Left renal pelvis (tissue), 4 donors: ENCODE measurements around the gene ZNF219. TPM values are rescaled to one million over a fixed set of nuclear protein-coding genes. Genes with fewer than 3 reads are reported as not detected.

Source experiments
- DNase-seq, 4 donors: peaks; one replicate each; pipeline ENCODE4 v3.0.0-alpha.2; 2013; ENCODE audit warnings: low read depth in 4 of 4, low spot score in 3 of 4
- polyA plus RNA-seq, 4 donors: library from polyadenylated mRNA; unstranded; fragments of 120-200 nt; gene quantifications; one replicate each; pipeline ENCODE4 v1.2.1, GENCODE V29; 2013; ENCODE audit not compliant: insufficient read length in 4 of 4

The ZNF219 gene
- polyA plus RNA-seq: 10 to 100 TPM; 15.8 to 38.4 (median 22.6) TPM

DNA sequence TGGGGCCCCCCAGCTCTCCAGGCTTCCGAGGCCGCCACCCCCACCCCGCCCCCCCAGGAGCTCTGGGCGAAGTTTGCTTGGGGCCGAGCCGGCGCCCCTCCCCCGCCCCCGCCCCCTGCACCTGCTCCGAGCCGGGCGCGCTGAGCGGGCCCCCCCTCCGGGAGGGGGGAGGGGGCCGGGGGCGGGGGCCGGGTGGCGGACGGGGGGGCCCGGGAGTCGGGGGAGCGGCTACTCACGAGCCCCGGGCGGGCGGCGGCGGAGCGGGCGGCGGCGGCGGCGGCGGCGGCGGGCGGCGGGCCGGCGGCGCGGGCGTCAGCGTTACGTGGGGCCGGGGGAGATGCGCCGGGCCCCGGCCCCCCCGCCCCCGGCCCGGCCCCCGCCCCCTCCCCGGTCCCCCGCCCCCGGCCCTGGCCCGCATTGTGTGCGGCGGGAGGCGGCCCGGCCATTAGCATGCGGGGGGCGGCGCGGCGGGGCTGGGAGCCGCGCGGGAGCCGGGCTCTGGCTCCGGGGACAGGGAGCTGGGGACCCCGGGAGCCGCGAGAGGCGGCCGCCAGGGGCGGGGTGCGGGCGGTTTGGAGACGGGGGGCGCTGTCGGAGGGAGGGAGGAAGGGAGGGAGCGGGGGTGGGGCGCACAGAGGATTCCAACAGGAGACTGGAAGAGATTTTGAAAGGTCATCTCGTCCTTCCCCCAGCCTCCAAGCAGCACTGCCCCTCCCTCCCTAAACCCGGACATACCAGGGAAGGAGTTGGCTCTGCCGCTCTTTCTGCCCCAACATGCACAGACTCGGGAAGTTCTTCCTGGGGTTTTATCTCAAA lies at the start of gene ZNF219:
ZNF219 (minus strand) TSS at position 580 of the 816 bp plus-strand sequence. CDS start 5,064 bp downstream, outside the sequence.
- no peak for DNase-seq

DNA sequence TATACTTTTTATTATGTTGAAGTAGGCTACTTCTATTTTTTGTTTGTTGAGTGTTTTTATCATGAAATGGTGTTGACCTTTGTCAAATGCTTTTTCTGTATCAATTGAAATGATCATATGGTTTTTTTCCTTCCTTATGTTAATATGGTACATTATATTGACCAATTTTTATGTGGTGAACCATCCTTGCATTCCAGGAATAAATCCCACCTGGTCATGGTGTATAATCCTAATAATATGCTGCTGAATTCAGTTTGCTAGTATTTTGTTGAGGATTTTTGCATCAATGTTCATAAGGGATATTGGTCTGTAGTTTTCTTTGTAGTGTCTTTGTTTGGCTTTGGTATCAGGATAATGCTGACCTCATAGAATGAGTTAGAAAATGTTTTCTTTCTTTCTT lies 47.0 kb upstream of the ZNF219 start:
- DNase-seq: no peak

DNA sequence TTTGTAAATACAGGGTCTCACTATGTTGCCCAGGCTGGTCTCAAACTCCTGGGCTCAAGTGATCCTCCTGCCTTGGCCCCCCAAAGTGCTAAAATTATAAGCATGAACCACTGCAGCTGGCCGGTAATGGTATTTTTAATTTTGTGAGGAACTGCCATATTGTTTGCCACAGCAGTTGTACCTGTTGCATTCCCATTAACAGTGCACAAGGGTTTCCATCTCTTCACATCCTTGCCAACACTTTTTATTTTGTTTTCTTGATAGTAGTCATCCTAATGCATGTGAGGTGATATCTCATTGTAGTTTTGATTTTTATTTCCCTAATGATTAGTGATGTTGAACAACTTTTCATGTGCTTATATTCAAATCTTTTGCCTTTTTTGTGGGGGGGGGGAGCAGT lies 43.9 kb upstream of the ZNF219 start:
- no peak for DNase-seq

DNA sequence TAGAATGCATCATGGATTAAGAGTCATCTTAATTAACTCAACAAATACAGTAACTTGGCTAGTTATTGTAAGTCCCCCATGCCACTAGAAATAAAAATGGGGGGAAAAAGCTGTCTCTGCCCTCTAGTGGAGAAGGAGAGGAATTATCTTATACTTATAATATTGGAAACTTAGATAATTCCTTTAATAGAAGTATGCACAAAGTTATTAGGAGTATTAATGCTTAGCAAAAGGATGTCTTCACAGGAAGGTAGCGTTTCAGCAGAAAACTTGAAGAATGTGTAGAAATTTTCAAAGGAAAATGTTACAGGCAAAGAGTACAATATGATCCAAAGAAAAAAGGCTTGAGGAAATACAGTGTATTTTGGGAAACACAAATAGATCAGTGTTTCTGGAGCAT lies 37.6 kb upstream of the ZNF219 start:
- DNase-seq: no peak

DNA sequence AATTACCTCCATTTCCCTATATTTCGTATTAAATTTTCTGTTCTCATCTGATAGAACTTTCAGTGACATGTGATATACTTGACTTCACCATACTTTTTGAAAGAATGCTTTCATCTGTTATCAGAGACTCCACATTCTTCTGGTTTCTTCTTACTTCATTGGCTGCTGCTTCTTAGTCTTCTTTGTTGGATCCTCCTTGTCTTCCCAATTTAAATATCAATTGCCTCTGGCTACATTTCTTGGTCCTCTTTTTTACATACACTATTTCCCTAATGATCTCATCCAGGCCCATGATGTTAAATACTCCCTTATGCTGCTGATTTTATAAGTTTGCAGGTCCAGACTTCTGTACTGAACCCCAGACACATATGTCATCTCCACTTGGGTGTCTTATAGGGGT lies 35.4 kb upstream of the ZNF219 start:
- DNase-seq: no peak

DNA sequence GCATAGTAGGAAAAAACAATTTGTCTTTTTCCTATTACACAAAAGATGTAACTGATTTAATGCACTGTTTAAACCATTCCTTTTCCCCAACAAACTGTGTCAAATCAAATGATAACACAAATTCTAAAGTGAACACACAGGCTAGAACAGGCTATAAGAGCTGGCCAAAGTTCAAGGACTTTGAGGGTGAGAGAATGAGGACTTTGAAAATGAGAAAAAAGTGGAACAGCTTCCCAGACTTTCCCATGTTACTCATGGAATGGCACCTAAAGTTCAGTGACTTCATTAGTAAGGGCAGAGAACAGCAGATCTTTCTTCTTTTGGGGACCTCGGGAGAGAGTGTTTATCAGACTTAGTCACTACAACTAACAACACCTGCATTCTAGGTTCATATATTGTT lies 25.0 kb upstream of the ZNF219 start:
- DNase-seq: no peak

DNA sequence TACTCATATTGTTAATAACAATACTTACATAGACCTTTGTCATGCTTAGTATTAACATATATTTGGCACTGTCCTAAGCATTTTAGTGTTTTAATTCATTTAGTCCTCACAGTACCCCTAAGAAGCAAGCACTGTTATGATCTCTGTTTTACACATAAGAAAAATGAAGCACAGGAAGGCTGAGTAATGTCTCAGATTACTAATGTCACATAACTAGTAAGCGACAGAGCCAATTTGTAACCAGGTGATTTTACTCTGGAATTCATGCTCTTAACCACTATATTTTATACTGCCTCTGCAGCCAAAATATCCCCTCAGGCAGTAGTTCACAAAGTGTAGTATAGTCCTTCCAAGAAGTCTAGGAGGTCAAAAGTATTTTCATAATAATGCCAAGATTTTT lies 22.7 kb upstream of the ZNF219 start:
- no peak for DNase-seq

DNA sequence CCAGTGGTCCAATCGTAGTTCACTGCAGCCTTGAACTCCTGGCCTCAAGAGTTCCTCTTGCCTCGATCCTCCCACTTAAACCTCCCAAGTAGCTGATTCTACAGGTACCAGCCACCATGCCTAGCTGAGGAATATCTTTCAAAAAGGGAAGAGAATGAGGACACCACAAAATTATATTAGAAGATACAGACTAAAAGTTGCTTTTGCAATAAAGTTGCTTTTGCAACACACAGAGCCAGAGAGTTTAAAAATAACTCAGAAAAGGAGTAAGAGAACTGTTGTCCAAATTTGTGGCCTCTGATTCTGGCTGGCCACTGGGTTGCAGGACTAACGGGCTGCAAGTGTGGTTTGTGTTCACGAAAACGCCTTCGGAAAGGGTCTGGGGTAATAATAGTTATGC lies 22.2 kb upstream of the ZNF219 start:
- DNase-seq: no peak

DNA sequence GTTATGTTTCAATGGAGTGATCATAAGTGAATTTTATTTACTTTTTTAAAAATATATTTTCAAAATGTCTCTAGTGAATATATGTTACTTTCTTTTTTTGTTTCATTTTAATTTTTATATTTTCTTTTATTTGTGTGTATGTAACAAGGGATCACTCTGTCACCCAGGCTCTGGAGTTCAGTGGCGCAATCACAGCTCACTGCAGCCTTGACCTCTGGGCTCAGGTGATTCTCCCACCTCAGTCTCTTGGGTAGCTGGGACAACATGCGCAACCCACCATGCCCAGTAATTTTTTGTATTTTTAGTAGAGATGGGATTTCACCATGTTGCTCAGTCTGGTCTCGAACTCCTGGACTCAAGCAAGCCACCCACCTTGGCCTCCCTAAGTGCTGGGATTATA lies 20.5 kb upstream of the ZNF219 start:
- no peak for DNase-seq

DNA sequence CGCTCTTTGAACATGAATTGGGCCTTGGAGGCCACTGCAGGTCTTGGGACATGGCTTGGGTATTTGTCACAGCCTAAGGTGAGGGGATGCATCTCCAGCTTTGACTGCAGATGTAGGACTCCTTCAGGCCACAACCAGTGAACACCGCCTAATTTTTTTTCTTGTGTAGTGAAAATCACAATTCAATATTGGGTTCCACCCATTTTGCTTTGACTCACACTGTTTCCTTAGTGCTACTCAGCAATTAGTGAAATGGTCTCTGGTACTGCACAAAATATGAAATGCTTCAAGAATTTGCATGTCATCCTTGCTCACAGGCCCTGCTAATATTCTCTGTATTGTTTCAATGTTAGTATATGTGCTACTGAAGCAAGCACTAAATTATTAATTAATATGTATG lies 14.9 kb upstream of the ZNF219 start:
- DNase-seq: no peak

DNA sequence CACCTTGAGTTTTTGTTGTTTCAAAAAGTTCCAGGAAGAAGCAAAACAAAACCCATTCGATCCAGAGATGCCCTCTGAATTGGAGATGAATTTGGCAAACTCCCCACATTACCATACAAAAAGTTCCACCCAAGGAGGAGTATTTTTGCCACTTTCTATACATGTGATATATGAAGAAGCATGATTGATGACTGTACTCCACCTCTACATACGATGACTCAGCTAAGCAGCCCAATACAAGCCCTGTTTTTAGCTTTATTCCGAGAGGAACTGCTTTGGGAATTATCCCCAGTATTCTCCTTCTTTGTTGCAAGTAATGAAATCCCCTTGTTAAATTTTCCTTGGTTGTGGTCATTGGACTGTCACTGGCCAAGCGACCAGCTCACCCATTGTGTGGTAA lies 13.8 kb upstream of the ZNF219 start:
- no peak for DNase-seq

DNA sequence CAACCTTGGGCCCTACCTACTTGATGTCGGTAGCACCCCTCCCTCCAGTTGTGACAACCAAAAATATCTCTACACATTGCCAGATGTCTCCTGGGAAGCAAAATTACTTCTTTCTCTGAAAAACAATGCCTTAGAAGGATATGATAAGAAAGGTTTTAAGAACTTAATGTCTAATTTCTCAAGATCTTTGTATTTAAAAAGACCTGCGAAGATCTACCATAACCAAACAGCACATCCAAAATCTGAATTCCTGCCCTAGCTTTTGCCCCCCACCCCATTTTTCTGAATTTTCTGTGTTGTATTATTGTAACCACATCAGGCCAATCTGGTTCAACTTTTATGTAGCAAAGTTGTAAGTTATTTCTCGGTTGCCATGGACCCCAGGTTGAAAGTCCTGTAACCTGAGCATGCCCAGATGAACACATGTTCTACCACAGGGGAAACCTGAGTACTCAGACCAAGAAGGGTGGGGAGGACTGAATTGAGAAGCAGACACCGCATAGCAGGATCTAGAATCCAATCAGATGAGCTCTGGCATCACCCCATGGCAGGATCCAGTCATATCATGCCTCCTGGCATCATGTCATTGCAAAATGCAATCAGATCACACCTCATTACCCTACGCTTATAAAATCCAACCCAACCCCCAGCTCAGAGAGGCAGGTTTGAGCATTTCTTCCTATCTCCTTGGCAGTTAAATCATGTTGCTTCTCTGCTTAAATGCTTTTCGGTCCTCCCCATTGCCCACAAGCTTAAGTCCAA lies 11.1 kb upstream of the ZNF219 start:
- DNase-seq: peak in 1 of 4 donors; percentile 61

DNA sequence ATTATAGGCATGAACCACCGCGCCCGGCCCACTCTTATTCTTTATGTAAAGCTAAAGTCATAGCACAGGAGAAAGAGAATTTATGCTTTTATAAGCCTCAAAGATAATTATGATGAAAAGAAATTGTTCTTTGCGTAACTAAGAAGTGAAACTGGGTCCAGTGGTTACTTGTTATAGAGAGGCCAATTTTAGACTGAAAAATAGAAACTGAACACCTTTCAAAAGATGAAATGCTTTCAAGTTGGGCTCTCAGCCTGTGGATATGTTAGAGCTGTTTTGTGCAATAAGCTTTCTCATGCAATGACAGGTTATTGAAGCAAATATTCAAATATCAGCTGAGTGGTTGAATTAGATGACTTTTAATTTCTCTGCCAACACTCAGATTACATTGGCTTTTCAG lies 10.3 kb upstream of the ZNF219 start:
- DNase-seq: no peak

DNA sequence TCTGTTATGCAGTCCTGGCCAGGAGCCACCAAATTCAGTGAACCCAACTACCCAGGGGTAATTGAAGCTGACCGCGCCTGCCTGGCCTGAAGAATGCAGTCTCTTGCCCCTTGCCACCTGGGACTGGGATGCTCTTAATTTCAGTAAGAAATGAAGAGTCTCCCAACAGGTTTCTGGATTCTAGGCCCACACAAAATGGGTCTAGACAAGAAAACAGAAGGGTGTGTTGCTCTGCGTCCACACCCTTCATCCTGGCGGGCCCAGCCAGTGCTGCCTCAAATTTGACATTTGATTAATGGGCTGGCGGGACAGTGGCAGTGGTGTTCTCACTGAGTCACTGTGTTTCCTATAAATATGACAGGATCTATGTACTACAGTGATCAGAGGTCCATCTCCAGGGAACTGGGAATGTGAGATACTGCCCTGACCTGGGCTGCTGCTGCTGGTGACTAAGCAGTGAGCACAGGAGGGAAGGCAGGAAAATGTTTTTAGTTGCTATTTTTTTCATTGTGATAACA lies 8.9 kb upstream of the ZNF219 start:
- no peak for DNase-seq

DNA sequence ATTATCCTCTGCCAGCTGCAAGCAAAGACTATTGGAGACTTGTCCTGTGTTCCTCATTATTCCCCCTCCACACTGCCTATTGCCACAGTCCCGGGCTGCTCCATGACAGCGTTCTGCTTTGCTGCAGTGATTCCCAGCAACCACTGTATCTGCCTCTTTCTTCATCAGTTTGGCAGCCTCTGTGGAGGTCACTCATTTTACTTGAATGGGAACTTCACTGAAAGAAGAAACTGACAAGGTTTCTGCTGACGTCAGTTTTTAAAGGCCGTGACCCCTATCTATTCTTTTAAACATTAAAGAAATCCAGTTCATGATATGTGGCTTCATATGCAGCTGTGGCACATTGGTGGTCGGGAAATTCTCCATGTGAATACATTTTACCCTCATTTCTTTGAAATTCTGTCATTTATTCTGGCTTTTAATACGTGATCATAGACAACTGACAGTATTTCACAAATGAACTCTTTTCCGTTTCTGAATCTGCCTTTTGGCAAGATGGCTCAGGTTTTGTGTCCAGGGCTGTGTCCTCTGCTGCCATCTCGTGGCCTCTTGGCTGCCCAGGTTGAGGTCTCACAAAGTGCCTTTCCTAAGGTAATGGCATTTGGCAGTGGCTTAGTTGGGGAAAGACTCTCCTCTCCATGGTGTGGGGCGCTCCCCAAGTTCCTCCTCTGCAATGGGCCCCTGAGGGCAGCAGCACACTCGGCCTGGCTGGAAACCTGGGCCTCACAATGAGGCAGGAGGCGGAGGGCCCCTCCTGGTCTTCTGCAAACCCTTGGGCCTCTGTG lies 8.2 kb upstream of the ZNF219 start:
- DNase-seq: peak in 2 of 4 donors; percentile 66 to 70

DNA sequence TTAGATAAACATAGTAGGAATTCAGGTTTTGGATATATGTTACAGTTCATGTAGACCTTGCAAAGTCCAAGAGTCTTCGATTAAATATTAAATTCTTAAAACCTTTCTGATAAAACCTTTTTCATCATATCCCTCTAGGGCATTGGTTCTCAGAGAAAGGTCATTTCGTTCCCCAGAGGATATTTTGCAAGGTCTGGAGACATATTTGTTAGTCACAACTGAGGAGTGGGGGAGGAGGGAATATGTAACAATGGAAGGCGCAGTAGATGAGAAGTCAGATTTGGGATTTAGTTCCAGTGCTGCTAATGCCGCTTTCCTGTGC lies 7.7 kb upstream of the ZNF219 start:
- no peak for DNase-seq

DNA sequence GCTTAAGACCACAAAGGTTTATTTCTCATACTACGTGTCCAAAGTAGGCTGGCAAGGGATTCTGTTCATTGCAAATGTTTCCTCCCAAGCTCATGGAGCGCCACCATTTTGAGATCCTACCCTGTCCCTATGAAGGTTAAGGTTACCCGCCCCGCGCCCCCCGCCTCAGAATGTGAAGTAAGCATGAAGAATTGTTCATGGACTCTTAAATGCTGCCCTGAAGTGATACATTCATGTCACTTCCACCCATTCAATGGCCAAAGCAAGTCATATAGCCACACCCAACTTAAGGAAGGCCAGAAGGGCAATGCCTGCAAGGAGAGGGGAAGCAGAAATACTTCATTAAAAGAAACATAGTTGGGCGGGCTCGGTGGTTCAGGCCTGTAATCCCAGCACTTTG lies 6.6 kb upstream of the ZNF219 start:
- no peak for DNase-seq

DNA sequence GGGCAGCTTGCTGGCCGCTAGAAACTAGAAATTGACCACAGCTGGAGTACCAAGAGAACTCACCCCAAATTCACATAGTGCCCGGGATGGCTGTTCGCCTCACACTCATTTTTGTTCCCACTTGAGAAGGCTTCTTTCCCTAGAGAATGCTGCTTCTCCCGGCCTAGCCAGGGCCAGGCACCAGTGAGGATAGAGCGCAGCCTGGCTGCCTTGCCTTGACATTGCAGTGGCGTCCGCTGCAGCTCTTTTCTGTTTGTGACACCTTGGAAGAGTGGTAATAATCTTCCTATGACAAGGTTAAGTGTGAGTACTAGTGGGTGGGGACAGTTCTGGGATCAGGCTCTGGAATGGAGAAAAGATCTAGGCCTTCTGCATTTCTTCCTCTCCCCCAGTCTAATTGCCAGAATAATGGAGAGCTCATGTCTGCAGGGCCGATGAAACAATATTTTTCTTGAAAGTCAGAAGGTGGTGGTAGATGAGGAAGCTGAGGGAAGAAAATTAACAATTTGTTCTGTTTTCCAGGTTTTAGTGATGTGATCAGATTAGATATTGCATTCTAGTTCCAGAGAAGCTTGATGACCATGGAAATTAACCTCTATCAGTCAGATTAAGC lies 6.1 kb upstream of the ZNF219 start:
- DNase-seq: peak in 1 of 4 donors; percentile 66

DNA sequence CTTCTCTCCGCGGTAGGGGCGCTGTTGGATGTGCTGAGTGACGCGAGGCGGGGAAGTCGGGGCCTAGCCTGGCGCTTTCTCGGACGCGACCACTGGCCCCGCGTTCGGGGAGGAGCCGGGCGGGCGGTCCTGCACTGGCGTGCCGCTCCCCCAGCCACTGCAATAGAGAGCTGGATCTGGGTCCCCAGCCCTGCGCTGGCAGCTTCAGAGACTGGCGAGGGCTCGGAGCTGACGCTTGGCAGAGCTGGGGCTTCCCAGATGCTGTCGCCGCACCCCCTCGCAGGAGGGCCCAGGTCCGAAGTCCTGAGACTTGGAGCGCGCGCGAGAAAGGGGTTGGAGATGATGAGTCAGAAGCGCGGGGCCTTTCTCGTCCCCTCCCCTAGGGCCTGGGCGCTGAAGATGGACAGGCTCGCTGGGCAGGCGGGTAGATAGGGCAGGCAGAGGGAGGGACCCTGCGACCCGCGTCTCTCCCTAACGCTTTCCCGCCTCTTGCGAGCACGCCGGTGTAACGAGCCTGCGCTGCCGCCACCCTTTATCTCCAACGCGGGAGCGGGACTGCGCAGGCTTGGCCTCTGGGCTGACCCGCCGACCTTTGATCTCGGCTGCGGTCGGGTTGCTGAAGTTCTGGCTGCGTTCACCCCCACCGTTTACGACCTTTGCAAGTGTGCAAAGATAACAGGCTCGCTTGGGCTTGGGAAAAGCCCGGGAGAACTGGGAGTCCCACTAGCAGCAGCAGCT lies 5.4 kb upstream of the ZNF219 start:
- DNase-seq: peak; percentile 90 to 94 (median 92)

DNA sequence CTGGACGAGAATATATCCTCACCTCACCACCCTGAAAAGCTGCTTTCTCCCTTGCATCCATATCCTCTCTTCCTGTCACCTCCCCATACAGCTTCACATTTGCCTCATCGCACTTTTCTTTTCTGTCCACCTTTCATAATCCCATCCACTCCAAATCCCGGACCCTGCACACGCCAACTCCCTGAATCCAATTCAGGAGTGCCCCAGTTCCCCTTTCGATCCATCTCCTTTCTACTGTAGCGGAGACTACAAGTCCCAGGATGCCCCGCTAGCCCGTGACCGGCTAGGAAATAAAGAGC lies 4.9 kb upstream of the ZNF219 start:
- DNase-seq: no peak
